ENCODE measurements around the gene ABCA2. TPM values are rescaled to one million over a fixed set of nuclear protein-coding genes. Genes with fewer than 3 reads are reported as not detected.

The ABCA2 gene
- total RNA-seq, 1 experiment from 2014 or later: 114 TPM

Other genes with a start within 250 kb of the ABCA2 start
- 73.6 TPM for gene TMEM141, start 236.9 kb downstream of the ABCA2 start, total RNA-seq (2021; ENCODE audit: unreplicated experiment)
- 2.8 TPM for gene CCDC183, start 231.9 kb downstream of the ABCA2 start, total RNA-seq (2021; ENCODE audit: unreplicated experiment)
- gene RABL6, start 220.3 kb downstream of the ABCA2 start, total RNA-seq (2021; ENCODE audit: unreplicated experiment): 98.6 TPM
- gene AJM1, start 185.8 kb downstream of the ABCA2 start, total RNA-seq (2021; ENCODE audit: unreplicated experiment): 7.1 TPM
- gene PHPT1, start 178.8 kb downstream of the ABCA2 start, total RNA-seq (2021; ENCODE audit: unreplicated experiment): 148 TPM
- 17.3 TPM for gene MAMDC4, start 175.9 kb downstream of the ABCA2 start, total RNA-seq (2021; ENCODE audit: unreplicated experiment)
- 311 TPM for gene EDF1, start 161.9 kb downstream of the ABCA2 start, total RNA-seq (2021; ENCODE audit: unreplicated experiment)
- 28.4 TPM for gene TRAF2, start 141.7 kb downstream of the ABCA2 start, total RNA-seq (2021; ENCODE audit: unreplicated experiment)
- gene FBXW5, start 83.5 kb downstream of the ABCA2 start, total RNA-seq (2021; ENCODE audit: unreplicated experiment): 88.0 TPM
- 2.1 TPM for gene C8G, start 83.0 kb downstream of the ABCA2 start, total RNA-seq (2021; ENCODE audit: unreplicated experiment)
- gene LCN12, start 76.0 kb downstream of the ABCA2 start, total RNA-seq (2021; ENCODE audit: unreplicated experiment): 4.2 TPM
- 3.1 TPM for gene PTGDS, start 50.7 kb downstream of the ABCA2 start, total RNA-seq (2021; ENCODE audit: unreplicated experiment)
- gene LCNL1, start 45.2 kb downstream of the ABCA2 start, total RNA-seq (2021; ENCODE audit: unreplicated experiment): 0.44 TPM
- 89.0 TPM for gene PAXX, start 35.8 kb downstream of the ABCA2 start, total RNA-seq (2021; ENCODE audit: unreplicated experiment)
- gene CLIC3, start 31.7 kb downstream of the ABCA2 start, total RNA-seq (2021; ENCODE audit: unreplicated experiment): 8.4 TPM
- gene FUT7, start 3.9 kb upstream of the ABCA2 start, total RNA-seq (2021; ENCODE audit: unreplicated experiment): not detected
- 98.8 TPM for gene NPDC1, start 17.9 kb upstream of the ABCA2 start, total RNA-seq (2021; ENCODE audit: unreplicated experiment)
- 32.5 TPM for gene ENTPD2, start 25.8 kb upstream of the ABCA2 start, total RNA-seq (2021; ENCODE audit: unreplicated experiment)
- gene SAPCD2, start 42.3 kb upstream of the ABCA2 start, total RNA-seq (2021; ENCODE audit: unreplicated experiment): 71.7 TPM
- 11.0 TPM for gene UAP1L1, start 49.3 kb upstream of the ABCA2 start, total RNA-seq (2021; ENCODE audit: unreplicated experiment)
- 50.9 TPM for gene MAN1B1, start 58.7 kb upstream of the ABCA2 start, total RNA-seq (2021; ENCODE audit: unreplicated experiment)
- 291 TPM for gene DPP7, start 86.5 kb upstream of the ABCA2 start, total RNA-seq (2021; ENCODE audit: unreplicated experiment)
- gene GRIN1, start 110.9 kb upstream of the ABCA2 start, total RNA-seq (2021; ENCODE audit: unreplicated experiment): 23.1 TPM
- 2.4 TPM for gene LRRC26, start 141.8 kb upstream of the ABCA2 start, total RNA-seq (2021; ENCODE audit: unreplicated experiment)
- gene TMEM210, start 143.8 kb upstream of the ABCA2 start, total RNA-seq (2021; ENCODE audit: unreplicated experiment): not detected
- gene ANAPC2, start 160.3 kb upstream of the ABCA2 start, total RNA-seq (2021; ENCODE audit: unreplicated experiment): 75.5 TPM
- 84.7 TPM for gene SSNA1, start 160.4 kb upstream of the ABCA2 start, total RNA-seq (2021; ENCODE audit: unreplicated experiment)
- 24.9 TPM for gene TPRN, start 172.5 kb upstream of the ABCA2 start, total RNA-seq (2021; ENCODE audit: unreplicated experiment)
- gene TMEM203, start 177.4 kb upstream of the ABCA2 start, total RNA-seq (2021; ENCODE audit: unreplicated experiment): 45.0 TPM
- gene NDOR1, start 177.5 kb upstream of the ABCA2 start, total RNA-seq (2021; ENCODE audit: unreplicated experiment): 28.4 TPM
- gene RNF208, start 194.0 kb upstream of the ABCA2 start, total RNA-seq (2021; ENCODE audit: unreplicated experiment): 26.1 TPM
- 4.3 TPM for gene CYSRT1, start 196.9 kb upstream of the ABCA2 start, total RNA-seq (2021; ENCODE audit: unreplicated experiment)
- gene RNF224, start 199.3 kb upstream of the ABCA2 start, total RNA-seq (2021; ENCODE audit: unreplicated experiment): 0.30 TPM
- gene SLC34A3, start 202.7 kb upstream of the ABCA2 start, total RNA-seq (2021; ENCODE audit: unreplicated experiment): 0.15 TPM
- 502 TPM for gene TUBB4B, start 213.1 kb upstream of the ABCA2 start, total RNA-seq (2021; ENCODE audit: unreplicated experiment)
- gene STPG3, start 223.0 kb upstream of the ABCA2 start, total RNA-seq (2021; ENCODE audit: unreplicated experiment): not detected
- gene NELFB, start 227.1 kb upstream of the ABCA2 start, total RNA-seq (2021; ENCODE audit: unreplicated experiment): 86.4 TPM
- 34.0 TPM for gene TOR4A, start 249.5 kb upstream of the ABCA2 start, total RNA-seq (2021; ENCODE audit: unreplicated experiment)

All from HCT116 (cell line).